ENCODE data around the gene PRXL2B. TPM values are rescaled to one million over a fixed set of nuclear protein-coding genes. Genes with fewer than 3 reads are reported as not detected.

PRXL2B gene
- total and polyA plus RNA-seq, 12 donors = 3.7 to 12.0 (median 5.4) TPM

- no peak for ATAC-seq
- TF ChIP-seq, protein P1, sequence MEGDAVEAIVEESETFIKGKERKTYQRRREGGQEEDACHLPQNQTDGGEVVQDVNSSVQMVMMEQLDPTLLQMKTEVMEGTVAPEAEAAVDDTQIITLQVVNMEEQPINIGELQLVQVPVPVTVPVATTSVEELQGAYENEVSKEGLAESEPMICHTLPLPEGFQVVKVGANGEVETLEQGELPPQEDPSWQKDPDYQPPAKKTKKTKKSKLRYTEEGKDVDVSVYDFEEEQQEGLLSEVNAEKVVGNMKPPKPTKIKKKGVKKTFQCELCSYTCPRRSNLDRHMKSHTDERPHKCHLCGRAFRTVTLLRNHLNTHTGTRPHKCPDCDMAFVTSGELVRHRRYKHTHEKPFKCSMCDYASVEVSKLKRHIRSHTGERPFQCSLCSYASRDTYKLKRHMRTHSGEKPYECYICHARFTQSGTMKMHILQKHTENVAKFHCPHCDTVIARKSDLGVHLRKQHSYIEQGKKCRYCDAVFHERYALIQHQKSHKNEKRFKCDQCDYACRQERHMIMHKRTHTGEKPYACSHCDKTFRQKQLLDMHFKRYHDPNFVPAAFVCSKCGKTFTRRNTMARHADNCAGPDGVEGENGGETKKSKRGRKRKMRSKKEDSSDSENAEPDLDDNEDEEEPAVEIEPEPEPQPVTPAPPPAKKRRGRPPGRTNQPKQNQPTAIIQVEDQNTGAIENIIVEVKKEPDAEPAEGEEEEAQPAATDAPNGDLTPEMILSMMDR (IDR thresholded peaks at IDR 0.05) = no peak
- intact Hi-C loops (cut with DNase I) = no loop called here
- Histone ChIP-seq H3K9me3 (peaks cover 0 to 36% (median 9%) of the 10 kb centered on the region in 11 donors), H3K4me1 (peaks cover 0 to 6% (median 0%) of the 10 kb centered on the region in 9 donors), H3K4me3 (no peak overlapping the region), H3K27ac (no peak overlapping the region), H3K27me3 (peaks cover 0 to 39% (median 9%) of the 10 kb centered on the region in 7 donors), H3K36me3 (no peaks in the 10 kb centered on the region)
- DNase-seq = no peak
- 86% methylated on average over 18 of the region's 18 CpGs for WGBS, 2 donors
These were observed 15.2 kb downstream of the PRXL2B start for GRCh38 chr1:2601721-2602303.

- Histone ChIP-seq H3K4me3 (no peak overlapping the region), H3K27ac (no peak overlapping the region), H3K36me3 (no peaks in the 10 kb centered on the region), H3K4me1 (peaks cover 0 to 11% (median under 1%) of the 10 kb centered on the region in 9 donors), H3K27me3 (peaks cover 0 to 39% (median 9%) of the 10 kb centered on the region in 7 donors), H3K9me3 (peaks cover 0 to 36% (median 9%) of the 10 kb centered on the region in 11 donors)
- intact Hi-C loops (cut with DNase I) = no loop called here
- DNase-seq = no peak
- TF ChIP-seq, protein P1 (IDR thresholded peaks at IDR 0.05) = no peak
- ATAC-seq = no peak
- WGBS, 2 donors = 79 to 80% methylated on average over 15 of the region's 15 CpGs
These were observed 15.8 kb downstream of the PRXL2B start for GRCh38 chr1:2602311-2602835.

GRCh38 chr1:2602866-2603520 is 16.4 kb downstream of the PRXL2B start:
- H3K4me1 ChIP-seq = peaks cover 0 to 18% (median 5%) of the 10 kb centered on the region in 9 donors
- TF ChIP-seq, protein P1 (IDR thresholded peaks at IDR 0.05) = no peak
- peaks cover 0 to 39% (median 9%) of the 10 kb centered on the region in 7 donors for H3K27me3 ChIP-seq
- H3K27ac ChIP-seq = no peak overlapping the region
- intact Hi-C loops (cut with DNase I) = no loop called here
- H3K4me3 ChIP-seq = no peak overlapping the region
- H3K36me3 ChIP-seq = no peaks in the 10 kb centered on the region
- H3K9me3 ChIP-seq = peaks cover 0 to 32% (median 9%) of the 10 kb centered on the region in 11 donors
- no peak for ATAC-seq
- WGBS, 2 donors = 73 to 78% methylated on average over 18 of the region's 18 CpGs
- no peak for DNase-seq

DNA sequence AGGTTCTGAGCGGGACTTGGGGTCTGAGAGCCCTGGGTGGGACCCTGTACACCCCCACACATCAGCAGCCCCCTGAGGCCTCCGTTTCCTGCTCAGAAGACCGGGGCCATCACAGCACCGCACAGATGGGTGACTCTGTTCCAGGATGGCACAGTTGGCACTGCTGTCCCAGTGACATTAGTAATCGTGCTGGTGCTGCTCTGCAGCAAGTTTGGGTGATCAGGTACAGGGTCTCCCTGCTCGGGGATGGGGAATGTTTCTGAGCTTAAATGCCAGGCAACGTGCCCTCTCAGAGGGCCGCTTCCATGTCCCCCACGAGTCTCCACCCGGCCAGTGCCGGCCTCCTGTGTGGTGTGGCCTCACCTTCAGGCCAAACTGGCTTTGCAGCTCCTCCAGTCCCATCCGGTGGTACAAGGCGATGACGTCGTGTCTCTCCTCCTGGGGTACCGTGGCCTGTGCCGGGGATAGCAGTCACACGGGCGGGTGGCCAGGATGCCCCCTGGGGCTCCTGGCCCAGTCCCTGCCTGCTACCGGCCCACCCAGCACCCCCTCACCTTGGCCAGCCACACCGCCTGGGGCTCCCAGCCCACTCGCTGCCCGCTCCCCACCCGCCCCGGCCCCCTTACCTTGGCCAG is 17.1 kb downstream of the PRXL2B start:
- no peak for ATAC-seq
- Histone ChIP-seq H3K27ac (no peak overlapping the region), H3K4me3 (no peak overlapping the region), H3K36me3 (no peaks in the 10 kb centered on the region), H3K4me1 (peaks cover 0 to 21% (median 5%) of the 10 kb centered on the region in 9 donors), H3K27me3 (peaks cover 0 to 39% (median 9%) of the 10 kb centered on the region in 7 donors), H3K9me3 (peaks cover 0 to 25% (median 4%) of the 10 kb centered on the region in 11 donors)
- intact Hi-C loops (cut with DNase I) = no loop called here
- no peak for DNase-seq
- TF ChIP-seq, protein P1 (IDR thresholded peaks at IDR 0.05) = no peak
- WGBS, 2 donors = 79 to 84% methylated on average over 25 of the region's 25 CpGs

All from heart right ventricle (tissue), 16 donors.